Erythroblast (primary cell): ENCODE results near the gene RGS4.

Source experiments
- GATA1 ChIP-seq: IDR thresholded peaks from 2 replicates; pipeline ENCODE4 v1.6.1; 2011; ENCODE audit warnings: low read depth, mild to moderate bottlenecking, control low read depth, low read length, moderate library complexity
- POLR2A ChIP-seq: IDR thresholded peaks from 2 replicates; pipeline ENCODE4 v1.6.1; 2011; ENCODE audit warnings: mild to moderate bottlenecking, low read length

DNA sequence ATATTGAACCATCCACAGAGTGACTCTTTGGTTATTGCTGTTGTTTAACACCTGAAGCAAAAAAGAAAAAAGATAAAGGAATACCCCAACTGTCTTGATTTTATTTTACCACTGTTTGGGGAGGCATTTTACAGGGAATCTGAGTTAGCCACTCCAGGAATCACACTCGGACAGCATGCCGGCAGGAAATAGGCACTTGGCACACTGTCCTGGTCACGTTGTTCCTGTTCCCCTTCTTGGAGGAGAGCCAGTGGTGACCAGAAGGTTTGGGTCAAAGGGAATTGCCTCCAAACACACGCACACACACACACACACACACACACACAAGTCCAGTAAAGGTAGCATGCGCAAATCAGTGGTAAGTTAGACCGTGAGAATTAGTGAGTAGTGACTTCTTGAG is 13.8 kb downstream of the RGS4 start:
- no peak for TF ChIP-seq POLR2A
- TF ChIP-seq GATA1 = no peak
